ENCODE measurements around the gene CD9. TPM values are rescaled to one million over a fixed set of nuclear protein-coding genes. Genes with fewer than 3 reads are reported as not detected.
A peak's percentile ranks its signal among the peaks of the same experiment; 100 is the strongest.

The CD9 gene
- 10 to 100 TPM; 66.6 to 91.3 TPM for total RNA-seq

GRCh38 chr12:6200256-6201212, at the start of gene CD9:
TSS of gene CD9 (plus strand) at chr12:6200400. CDS start at chr12:6200500, 100 bp downstream.
- 0% methylated on average over 15 to 53 of the region's 81 CpGs for WGBS, 2 donors
- Histone ChIP-seq H3K4me3 (peak within 1 kb of the TSS; percentile 32 to 81), H3K27ac (peak within 1 kb of the TSS; percentile 35 to 88 (median 78)), H3K36me3 (replicated peaks in 1 of 2; ENCODE audit: insufficient read depth in 1 of 2, low read depth in 2 of 2) (no peaks in the 10 kb centered on the region), H3K4me1 (peaks cover 44% of the 10 kb centered on the region), H3K27me3 (no peaks in the 10 kb centered on the region), H3K9me3 (no peaks in the 10 kb centered on the region)
- DNase-seq: peak; percentile 79 to 86 (median 82)
- TF ChIP-seq POLR2A (IDR thresholded peaks at IDR 0.05) (peak; percentile 69 to 82 (median 81)), CTCF (IDR thresholded peaks at IDR 0.05) (no peak)
- ATAC-seq: peak; percentile 76
- intact Hi-C loops (cut with DNase I): loop anchor here (5.0 kb wide), 1 partner anchor 72 kb away; no protein-coding TSS in a partner anchor

GRCh38 chr12:6154730-6155459, 45.3 kb upstream of the CD9 start:
- no peak for TF ChIP-seq CTCF (IDR thresholded peaks at IDR 0.05)
- no peak for TF ChIP-seq POLR2A (IDR thresholded peaks at IDR 0.05)
- Histone ChIP-seq H3K9me3 (no peaks in the 10 kb centered on the region), H3K4me1 (no peaks in the 10 kb centered on the region), H3K4me3 (no peak overlapping the region), H3K36me3 (replicated peaks in 1 of 2; ENCODE audit: insufficient read depth in 1 of 2, low read depth in 2 of 2) (no peaks in the 10 kb centered on the region), H3K27ac (no peak overlapping the region), H3K27me3 (no peaks in the 10 kb centered on the region)
- peak; percentile 63 for ATAC-seq
- DNase-seq: peak in 3 of 4 donors; percentile 32 to 35 (median 33)
- intact Hi-C loops (cut with DNase I): no loop called here
- 58 to 68% methylated on average over 11 to 15 of the region's 15 CpGs for WGBS, 2 donors

- H3K9me3 ChIP-seq: no peaks in the 10 kb centered on the region
- no peaks in the 10 kb centered on the region for H3K27me3 ChIP-seq
- no peak overlapping the region for H3K27ac ChIP-seq
- 83 to 87% methylated on average over 4 of the region's 4 CpGs for WGBS, 2 donors
- DNase-seq (no peak), ATAC-seq (no peak)
- TF ChIP-seq CTCF (IDR thresholded peaks at IDR 0.05) (no peak), POLR2A (IDR thresholded peaks at IDR 0.05) (no peak)
- H3K36me3 ChIP-seq (replicated peaks in 1 of 2; ENCODE audit: insufficient read depth in 1 of 2, low read depth in 2 of 2): no peaks in the 10 kb centered on the region
- H3K4me3 ChIP-seq: no peak overlapping the region
- intact Hi-C loops (cut with DNase I): no loop called here
- H3K4me1 ChIP-seq: no peaks in the 10 kb centered on the region
Measured at GRCh38 chr12:6157482-6157881, 42.7 kb upstream of the CD9 start.

- 25 to 36% methylated on average over 4 of the region's 4 CpGs for WGBS, 2 donors
- no peak for ATAC-seq
- no peak for TF ChIP-seq POLR2A (IDR thresholded peaks at IDR 0.05)
- TF ChIP-seq CTCF (IDR thresholded peaks at IDR 0.05): no peak
Measured at GRCh38 chr12:6158255-6158654, 41.9 kb upstream of the CD9 start.

More at GRCh38 chr12:6158255-6158654, 41.9 kb upstream of the CD9 start:
- no peak for DNase-seq
- H3K9me3 ChIP-seq: no peaks in the 10 kb centered on the region
- H3K4me3 ChIP-seq: no peak overlapping the region
- no peaks in the 10 kb centered on the region for H3K27me3 ChIP-seq
- intact Hi-C loops (cut with DNase I): no loop called here
- no peaks in the 10 kb centered on the region for H3K36me3 ChIP-seq (replicated peaks in 1 of 2; ENCODE audit: insufficient read depth in 1 of 2, low read depth in 2 of 2)
- H3K4me1 ChIP-seq: no peaks in the 10 kb centered on the region
- H3K27ac ChIP-seq: no peak overlapping the region
